ENCODE data around the gene TAPBP. TPM values are rescaled to one million over a fixed set of nuclear protein-coding genes. Genes with fewer than 3 reads are reported as not detected.

Gene TAPBP
- total and polyA plus RNA-seq, 2 of the 8 experiments (the other 6 are each of a cell fraction or from before 2014, with no cell fraction given), result 24.5 to 35.4 TPM

- TF ChIP-seq, protein P1, sequence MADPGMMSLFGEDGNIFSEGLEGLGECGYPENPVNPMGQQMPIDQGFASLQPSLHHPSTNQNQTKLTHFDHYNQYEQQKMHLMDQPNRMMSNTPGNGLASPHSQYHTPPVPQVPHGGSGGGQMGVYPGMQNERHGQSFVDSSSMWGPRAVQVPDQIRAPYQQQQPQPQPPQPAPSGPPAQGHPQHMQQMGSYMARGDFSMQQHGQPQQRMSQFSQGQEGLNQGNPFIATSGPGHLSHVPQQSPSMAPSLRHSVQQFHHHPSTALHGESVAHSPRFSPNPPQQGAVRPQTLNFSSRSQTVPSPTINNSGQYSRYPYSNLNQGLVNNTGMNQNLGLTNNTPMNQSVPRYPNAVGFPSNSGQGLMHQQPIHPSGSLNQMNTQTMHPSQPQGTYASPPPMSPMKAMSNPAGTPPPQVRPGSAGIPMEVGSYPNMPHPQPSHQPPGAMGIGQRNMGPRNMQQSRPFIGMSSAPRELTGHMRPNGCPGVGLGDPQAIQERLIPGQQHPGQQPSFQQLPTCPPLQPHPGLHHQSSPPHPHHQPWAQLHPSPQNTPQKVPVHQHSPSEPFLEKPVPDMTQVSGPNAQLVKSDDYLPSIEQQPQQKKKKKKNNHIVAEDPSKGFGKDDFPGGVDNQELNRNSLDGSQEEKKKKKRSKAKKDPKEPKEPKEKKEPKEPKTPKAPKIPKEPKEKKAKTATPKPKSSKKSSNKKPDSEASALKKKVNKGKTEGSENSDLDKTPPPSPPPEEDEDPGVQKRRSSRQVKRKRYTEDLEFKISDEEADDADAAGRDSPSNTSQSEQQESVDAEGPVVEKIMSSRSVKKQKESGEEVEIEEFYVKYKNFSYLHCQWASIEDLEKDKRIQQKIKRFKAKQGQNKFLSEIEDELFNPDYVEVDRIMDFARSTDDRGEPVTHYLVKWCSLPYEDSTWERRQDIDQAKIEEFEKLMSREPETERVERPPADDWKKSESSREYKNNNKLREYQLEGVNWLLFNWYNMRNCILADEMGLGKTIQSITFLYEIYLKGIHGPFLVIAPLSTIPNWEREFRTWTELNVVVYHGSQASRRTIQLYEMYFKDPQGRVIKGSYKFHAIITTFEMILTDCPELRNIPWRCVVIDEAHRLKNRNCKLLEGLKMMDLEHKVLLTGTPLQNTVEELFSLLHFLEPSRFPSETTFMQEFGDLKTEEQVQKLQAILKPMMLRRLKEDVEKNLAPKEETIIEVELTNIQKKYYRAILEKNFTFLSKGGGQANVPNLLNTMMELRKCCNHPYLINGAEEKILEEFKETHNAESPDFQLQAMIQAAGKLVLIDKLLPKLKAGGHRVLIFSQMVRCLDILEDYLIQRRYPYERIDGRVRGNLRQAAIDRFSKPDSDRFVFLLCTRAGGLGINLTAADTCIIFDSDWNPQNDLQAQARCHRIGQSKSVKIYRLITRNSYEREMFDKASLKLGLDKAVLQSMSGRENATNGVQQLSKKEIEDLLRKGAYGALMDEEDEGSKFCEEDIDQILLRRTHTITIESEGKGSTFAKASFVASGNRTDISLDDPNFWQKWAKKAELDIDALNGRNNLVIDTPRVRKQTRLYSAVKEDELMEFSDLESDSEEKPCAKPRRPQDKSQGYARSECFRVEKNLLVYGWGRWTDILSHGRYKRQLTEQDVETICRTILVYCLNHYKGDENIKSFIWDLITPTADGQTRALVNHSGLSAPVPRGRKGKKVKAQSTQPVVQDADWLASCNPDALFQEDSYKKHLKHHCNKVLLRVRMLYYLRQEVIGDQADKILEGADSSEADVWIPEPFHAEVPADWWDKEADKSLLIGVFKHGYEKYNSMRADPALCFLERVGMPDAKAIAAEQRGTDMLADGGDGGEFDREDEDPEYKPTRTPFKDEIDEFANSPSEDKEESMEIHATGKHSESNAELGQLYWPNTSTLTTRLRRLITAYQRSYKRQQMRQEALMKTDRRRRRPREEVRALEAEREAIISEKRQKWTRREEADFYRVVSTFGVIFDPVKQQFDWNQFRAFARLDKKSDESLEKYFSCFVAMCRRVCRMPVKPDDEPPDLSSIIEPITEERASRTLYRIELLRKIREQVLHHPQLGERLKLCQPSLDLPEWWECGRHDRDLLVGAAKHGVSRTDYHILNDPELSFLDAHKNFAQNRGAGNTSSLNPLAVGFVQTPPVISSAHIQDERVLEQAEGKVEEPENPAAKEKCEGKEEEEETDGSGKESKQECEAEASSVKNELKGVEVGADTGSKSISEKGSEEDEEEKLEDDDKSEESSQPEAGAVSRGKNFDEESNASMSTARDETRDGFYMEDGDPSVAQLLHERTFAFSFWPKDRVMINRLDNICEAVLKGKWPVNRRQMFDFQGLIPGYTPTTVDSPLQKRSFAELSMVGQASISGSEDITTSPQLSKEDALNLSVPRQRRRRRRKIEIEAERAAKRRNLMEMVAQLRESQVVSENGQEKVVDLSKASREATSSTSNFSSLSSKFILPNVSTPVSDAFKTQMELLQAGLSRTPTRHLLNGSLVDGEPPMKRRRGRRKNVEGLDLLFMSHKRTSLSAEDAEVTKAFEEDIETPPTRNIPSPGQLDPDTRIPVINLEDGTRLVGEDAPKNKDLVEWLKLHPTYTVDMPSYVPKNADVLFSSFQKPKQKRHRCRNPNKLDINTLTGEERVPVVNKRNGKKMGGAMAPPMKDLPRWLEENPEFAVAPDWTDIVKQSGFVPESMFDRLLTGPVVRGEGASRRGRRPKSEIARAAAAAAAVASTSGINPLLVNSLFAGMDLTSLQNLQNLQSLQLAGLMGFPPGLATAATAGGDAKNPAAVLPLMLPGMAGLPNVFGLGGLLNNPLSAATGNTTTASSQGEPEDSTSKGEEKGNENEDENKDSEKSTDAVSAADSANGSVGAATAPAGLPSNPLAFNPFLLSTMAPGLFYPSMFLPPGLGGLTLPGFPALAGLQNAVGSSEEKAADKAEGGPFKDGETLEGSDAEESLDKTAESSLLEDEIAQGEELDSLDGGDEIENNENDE (IDR thresholded peaks at IDR 0.05; ENCODE audit: insufficient replicate concordance, low read length), result no peak
- no peak for TF ChIP-seq EZH2 (IDR thresholded peaks at IDR 0.05; ENCODE audit: low read depth, low read length, severe bottlenecking)
- TF ChIP-seq SP2 (IDR thresholded peaks at IDR 0.05; ENCODE audit: low read length), result no peak
- no peak for TF ChIP-seq CREB1 (IDR thresholded peaks at IDR 0.05)
- no peak for TF ChIP-seq NRF1 (IDR thresholded peaks at IDR 0.05; ENCODE audit: low read depth, low read length)
- TF ChIP-seq HDAC2 (IDR thresholded peaks at IDR 0.05; ENCODE audit: borderline replicate concordance in 1 of 2, low read depth in 2 of 2, low read length in 2 of 2), result no peak
- no peak for TF ChIP-seq SAP30 (IDR thresholded peaks at IDR 0.05; ENCODE audit: insufficient read depth, insufficient replicate concordance, low read length)
- TF ChIP-seq SIX5 (IDR thresholded peaks at IDR 0.05; ENCODE audit: low read depth, low read length), result no peak
- TF ChIP-seq TAF7 (optimal IDR thresholded peaks at IDR 0.05; ENCODE audit: borderline replicate concordance, low read depth, low read length), result no peak
- no peak for TF ChIP-seq BACH1 (IDR thresholded peaks at IDR 0.05; ENCODE audit: low read length)
- no peak for TF ChIP-seq CBX5 (IDR thresholded peaks at IDR 0.05; ENCODE audit: low read depth, low read length)
- no peak for TF ChIP-seq CHD1 (IDR thresholded peaks at IDR 0.05; ENCODE audit: low read depth, low read length)
- TF ChIP-seq YY1 (IDR thresholded peaks at IDR 0.05; ENCODE audit: low read depth, low read length), result no peak
Observed at GRCh38 chr6:33252759-33253158, 61.1 kb downstream of the TAPBP start (continued).

Data from H1 (cell line).